Measurements from ENCODE around the gene LDLRAD4. TPM values are rescaled to one million over a fixed set of nuclear protein-coding genes. Genes with fewer than 3 reads are reported as not detected.

LDLRAD4 gene
- total RNA-seq, 1 donor, result under 0.01 TPM

- Histone ChIP-seq H2AFZ (ENCODE audit: low read length) (no peak overlapping the region), H3K4me2 (ENCODE audit: insufficient read depth, low read length) (no peak overlapping the region), H3K27ac (ENCODE audit: low read depth, low read length) (no peak overlapping the region), H3K4me3 (ENCODE audit: insufficient read depth, low read length) (no peak overlapping the region), H3K79me2 (ENCODE audit: insufficient read depth, low read length) (no peaks in the 10 kb centered on the region), H3K9me3 (ENCODE audit: low read depth, low read length) (no peaks in the 10 kb centered on the region), H3K27me3 (ENCODE audit: insufficient read depth, low read length) (peaks cover 8% of the 10 kb centered on the region), H4K20me1 (ENCODE audit: insufficient read depth, low read length) (no peaks in the 10 kb centered on the region), H3K36me3 (ENCODE audit: insufficient read depth, low read length) (no peaks in the 10 kb centered on the region), H3K4me1 (ENCODE audit: insufficient read depth, low read length) (peaks cover 2% of the 10 kb centered on the region)
- TF ChIP-seq CTCF (IDR thresholded peaks at IDR 0.05; ENCODE audit: extremely low read depth, low read depth, low read length), result no peak
- DNase-seq (ENCODE audit: insufficient read length, low spot score, missing footprints), result no peak
Measured at GRCh38 chr18:13580991-13581390, 362.4 kb downstream of the LDLRAD4 start.

GRCh38 chr18:13581496-13582177, 363.1 kb downstream of the LDLRAD4 start:
- Histone ChIP-seq H3K4me3 (ENCODE audit: insufficient read depth, low read length) (no peak overlapping the region), H3K4me2 (ENCODE audit: insufficient read depth, low read length) (no peak overlapping the region), H3K36me3 (ENCODE audit: insufficient read depth, low read length) (no peaks in the 10 kb centered on the region), H3K27me3 (ENCODE audit: insufficient read depth, low read length) (peaks cover 5% of the 10 kb centered on the region), H4K20me1 (ENCODE audit: insufficient read depth, low read length) (no peaks in the 10 kb centered on the region), H3K79me2 (ENCODE audit: insufficient read depth, low read length) (no peaks in the 10 kb centered on the region), H3K27ac (ENCODE audit: low read depth, low read length) (no peak overlapping the region), H2AFZ (ENCODE audit: low read length) (no peak overlapping the region), H3K9me3 (ENCODE audit: low read depth, low read length) (no peaks in the 10 kb centered on the region), H3K4me1 (ENCODE audit: insufficient read depth, low read length) (peaks cover 2% of the 10 kb centered on the region)
- no peak for DNase-seq (ENCODE audit: insufficient read length, low spot score, missing footprints)
- TF ChIP-seq CTCF (IDR thresholded peaks at IDR 0.05; ENCODE audit: extremely low read depth, low read depth, low read length), result no peak

GRCh38 chr18:13582178-13582670, 363.7 kb downstream of the LDLRAD4 start:
- peaks cover 3% of the 10 kb centered on the region for H3K27me3 ChIP-seq (ENCODE audit: insufficient read depth, low read length)
- no peaks in the 10 kb centered on the region for H3K36me3 ChIP-seq (ENCODE audit: insufficient read depth, low read length)
- no peak for TF ChIP-seq CTCF (IDR thresholded peaks at IDR 0.05; ENCODE audit: extremely low read depth, low read depth, low read length)
- no peaks in the 10 kb centered on the region for H4K20me1 ChIP-seq (ENCODE audit: insufficient read depth, low read length)
- no peak overlapping the region for H3K4me2 ChIP-seq (ENCODE audit: insufficient read depth, low read length)
- no peak overlapping the region for H3K27ac ChIP-seq (ENCODE audit: low read depth, low read length)
- DNase-seq (ENCODE audit: insufficient read length, low spot score, missing footprints), result no peak
- H3K79me2 ChIP-seq (ENCODE audit: insufficient read depth, low read length), result no peaks in the 10 kb centered on the region
- no peak overlapping the region for H2AFZ ChIP-seq (ENCODE audit: low read length)
- no peaks in the 10 kb centered on the region for H3K4me1 ChIP-seq (ENCODE audit: insufficient read depth, low read length)
- H3K4me3 ChIP-seq (ENCODE audit: insufficient read depth, low read length), result no peak overlapping the region
- no peaks in the 10 kb centered on the region for H3K9me3 ChIP-seq (ENCODE audit: low read depth, low read length)

- no peak for DNase-seq (ENCODE audit: insufficient read length, low spot score, missing footprints)
- H3K27ac ChIP-seq (ENCODE audit: low read depth, low read length), result no peak overlapping the region
- peaks cover 3% of the 10 kb centered on the region for H3K27me3 ChIP-seq (ENCODE audit: insufficient read depth, low read length)
- H2AFZ ChIP-seq (ENCODE audit: low read length), result no peak overlapping the region
- no peaks in the 10 kb centered on the region for H3K79me2 ChIP-seq (ENCODE audit: insufficient read depth, low read length)
- no peaks in the 10 kb centered on the region for H3K4me1 ChIP-seq (ENCODE audit: insufficient read depth, low read length)
- no peak overlapping the region for H3K4me3 ChIP-seq (ENCODE audit: insufficient read depth, low read length)
- no peaks in the 10 kb centered on the region for H4K20me1 ChIP-seq (ENCODE audit: insufficient read depth, low read length)
- no peaks in the 10 kb centered on the region for H3K9me3 ChIP-seq (ENCODE audit: low read depth, low read length)
- H3K4me2 ChIP-seq (ENCODE audit: insufficient read depth, low read length), result no peak overlapping the region
- TF ChIP-seq CTCF (IDR thresholded peaks at IDR 0.05; ENCODE audit: extremely low read depth, low read depth, low read length), result no peak
- H3K36me3 ChIP-seq (ENCODE audit: insufficient read depth, low read length), result no peaks in the 10 kb centered on the region
Measured at GRCh38 chr18:13583576-13584550, 365.3 kb downstream of the LDLRAD4 start.
